HG03064 (cell line): ENCODE results near the gene LAX1.
"Not testable (repeated sequence)": the region's sequence is repeated elsewhere in the genome, so short reads cannot be mapped to it uniquely, and the experiment has no call there.

Experiments used
- ATAC-seq: cut with Tn5 transposase; IDR thresholded peaks from one replicate; pipeline ENCODE4 v1.9.1; 2021; ENCODE audit warnings: low read depth; ENCODE audit not compliant: unreplicated experiment

LAX1 gene

DNA sequence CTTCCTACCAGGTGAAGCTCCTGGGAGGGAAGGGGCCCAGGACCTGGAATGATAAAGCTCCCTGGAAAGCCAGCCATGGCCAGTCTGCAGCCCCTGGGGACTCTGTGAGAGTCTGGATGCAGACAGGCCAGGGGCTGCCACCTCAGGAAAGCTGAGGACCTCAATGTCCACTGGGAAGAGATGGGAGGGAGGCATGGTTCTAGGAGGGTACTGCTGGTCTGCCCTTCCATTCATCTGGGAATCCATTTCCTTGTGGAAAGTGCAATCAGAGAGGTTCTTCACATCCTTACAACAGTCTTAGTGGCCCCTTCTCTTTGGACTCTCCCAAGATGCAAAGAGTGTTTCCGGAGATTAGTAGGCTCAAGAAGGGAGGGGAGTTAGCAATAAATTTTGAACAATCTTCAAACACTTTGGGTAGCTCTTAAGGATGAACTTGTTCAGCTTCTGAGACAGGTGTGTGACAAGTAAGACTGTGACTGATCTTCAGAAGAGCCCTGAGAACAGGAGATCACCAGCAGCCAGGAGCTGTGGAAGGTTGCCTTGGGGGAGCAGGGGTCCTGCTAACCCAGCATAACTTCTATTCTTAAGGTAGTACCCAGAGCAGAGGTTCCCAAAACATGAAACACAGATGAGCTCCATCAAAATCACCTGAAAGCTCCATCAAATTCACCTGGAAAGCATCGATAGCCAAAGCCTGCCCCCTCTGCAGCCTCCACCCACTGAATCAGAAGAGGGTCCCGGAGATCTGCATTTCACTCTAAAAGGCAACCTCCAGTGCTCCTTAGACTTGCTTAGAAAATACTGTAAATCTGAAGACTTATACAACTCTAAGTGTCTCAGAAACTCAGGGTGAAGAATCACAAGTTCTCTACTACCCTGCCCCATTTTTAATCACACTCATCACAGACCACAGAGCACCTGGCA lies 616 bp upstream of the LAX1 start:
- no peak for ATAC-seq

DNA sequence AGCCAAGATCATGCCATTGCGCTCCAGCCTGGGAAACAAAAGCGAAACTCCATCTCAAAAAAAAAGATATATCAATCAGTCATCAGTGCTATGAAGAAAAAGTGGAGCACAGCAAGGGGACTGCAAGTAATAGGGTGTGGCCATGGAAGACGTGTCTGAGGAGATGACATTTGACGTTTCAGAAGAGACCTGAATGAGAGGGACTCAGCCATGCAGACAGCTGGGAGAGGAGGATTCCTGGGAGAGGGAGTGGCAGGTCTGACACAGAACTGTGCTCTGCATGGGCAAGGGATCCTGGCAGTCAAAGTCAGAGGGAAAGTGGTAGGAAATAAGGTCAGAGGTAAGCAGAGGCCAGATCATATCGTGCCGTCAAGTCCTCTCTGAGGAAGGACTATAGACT lies 3.3 kb downstream of the LAX1 start:
- ATAC-seq, result no peak

DNA sequence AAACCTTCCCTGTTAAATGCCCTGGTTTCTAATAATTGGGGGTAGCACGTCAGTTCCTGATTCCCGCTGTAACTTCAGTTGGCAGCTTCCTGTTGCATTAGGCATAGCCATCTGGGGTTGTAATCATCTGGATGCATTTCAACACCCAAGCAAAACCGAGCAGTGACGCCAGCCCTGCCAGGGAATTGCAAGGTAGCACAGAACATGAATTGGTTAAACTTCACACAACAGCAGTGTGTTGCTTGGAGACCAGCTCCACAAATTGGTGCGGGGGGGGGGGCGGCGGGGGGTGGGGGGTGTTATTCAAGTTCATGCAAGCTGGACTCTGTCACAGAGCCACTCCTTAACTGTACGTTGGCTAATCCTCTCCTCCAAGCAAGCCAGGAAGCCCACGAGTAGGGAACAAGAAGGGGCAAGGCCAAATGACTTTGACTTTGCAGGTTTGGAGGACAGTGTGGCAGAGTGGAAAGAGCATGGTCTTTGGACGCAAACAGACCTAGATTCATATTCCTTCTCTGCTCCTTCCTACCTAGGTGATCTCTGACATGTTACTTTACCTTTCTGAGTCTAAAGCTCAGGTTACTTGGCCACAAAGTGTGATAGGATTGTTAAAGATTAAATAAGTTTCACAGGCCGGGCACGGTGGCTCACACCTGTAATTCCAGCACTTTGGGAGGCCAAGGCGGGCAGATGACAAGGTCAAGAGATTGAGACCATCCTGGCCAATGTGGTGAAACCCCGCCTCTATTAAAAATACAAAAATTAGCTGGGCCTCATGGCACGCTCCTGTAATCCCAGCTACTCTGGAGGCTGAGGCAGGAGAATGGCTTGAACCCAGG lies 4.7 kb downstream of the LAX1 start:
- no peak for ATAC-seq

DNA sequence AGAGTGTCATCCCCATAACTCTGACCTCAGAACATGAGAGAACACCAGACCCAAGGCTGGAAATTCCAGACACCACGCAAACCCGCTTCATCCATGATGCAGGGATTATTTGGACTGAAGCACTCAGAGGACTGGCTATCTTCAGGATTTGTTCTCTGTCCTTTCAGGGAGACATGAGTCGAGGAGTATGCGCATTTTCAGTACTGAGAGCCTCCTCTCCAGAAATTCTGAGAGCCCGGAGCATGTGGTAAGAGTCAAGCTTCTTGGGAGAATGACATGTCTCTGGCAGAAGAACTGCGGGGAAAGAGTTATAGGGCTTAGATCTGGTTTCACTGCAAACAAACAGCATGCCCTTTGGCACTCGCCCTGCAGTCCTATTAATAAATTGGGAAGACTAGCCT lies 6.9 kb downstream of the LAX1 start:
- ATAC-seq, result no peak

DNA sequence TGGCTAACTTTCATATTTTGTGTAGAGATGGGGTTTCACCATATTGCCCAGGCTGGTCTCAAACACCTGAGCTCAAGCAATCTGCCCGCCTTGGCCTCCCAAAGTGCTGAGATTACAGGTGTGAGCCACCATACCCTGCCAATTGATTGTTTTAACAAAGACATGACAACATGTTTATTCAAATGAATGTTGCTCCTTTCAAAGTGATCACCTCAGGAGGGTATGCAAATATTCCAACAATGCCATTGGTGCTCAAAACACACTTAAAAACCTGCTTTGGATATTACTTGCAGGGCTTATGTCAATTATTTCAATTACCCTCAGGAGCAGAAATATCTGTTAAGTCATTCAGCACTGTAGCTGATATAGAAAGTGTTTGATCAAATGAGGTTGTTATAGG lies 7.9 kb downstream of the LAX1 start:
- no peak for ATAC-seq

DNA sequence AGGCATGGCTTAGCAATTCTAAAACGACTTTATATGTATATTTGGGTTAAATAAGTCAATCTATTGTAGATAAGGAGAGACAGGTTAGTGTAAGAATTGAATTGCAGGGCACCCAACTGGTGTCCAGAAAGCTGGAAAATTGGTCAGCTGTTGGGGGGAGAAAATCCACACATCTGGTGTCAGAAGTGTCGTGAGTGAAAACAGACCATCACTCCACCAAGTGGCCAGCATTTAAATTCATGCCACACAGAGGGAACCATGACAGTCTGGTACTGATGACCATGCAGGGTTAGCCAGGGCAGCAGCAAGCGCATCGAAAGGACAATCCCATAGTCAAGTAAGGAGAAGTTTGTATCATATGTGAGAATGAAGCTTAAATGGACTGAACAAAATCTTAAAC lies 11.7 kb downstream of the LAX1 start:
- ATAC-seq, result no peak

DNA sequence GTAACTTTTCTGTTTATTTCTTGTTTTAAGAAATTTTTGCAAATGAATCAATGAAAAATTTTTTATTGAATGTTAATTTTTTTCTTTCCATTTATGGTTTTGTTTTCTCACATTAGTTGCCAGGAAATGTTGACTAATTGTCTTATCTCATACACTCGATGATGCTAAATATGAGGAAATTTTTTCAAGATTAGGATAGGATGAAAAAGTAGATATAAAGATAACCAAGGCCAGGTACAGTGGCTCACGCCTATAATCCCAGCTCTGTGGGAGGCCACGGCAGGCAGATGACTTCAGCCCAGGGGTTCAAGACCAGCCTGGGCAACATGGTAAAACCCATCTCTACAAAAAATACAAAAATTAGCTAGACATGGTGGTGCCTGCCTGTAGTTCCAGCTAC lies 12.6 kb downstream of the LAX1 start:
- no peak for ATAC-seq

DNA sequence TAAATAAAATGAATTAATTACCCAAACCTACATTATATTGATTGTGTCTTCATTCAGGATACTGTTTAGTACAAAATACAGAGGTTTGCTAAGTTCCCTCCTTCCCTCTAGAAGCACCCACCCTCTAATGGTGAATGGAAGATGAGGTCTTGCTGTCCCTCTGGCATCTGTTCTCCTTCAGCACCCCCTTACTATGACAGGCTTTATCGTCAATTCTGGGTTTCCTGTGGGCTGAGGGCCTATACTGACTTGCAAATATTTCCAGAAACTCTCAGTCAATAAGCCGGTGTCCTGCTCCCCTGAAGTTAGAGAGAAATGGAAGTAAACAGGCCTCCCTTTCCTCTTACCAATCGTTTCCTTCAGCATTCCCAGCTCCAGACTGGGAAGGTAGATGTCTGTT lies 13.2 kb downstream of the LAX1 start:
- ATAC-seq, result no peak

DNA sequence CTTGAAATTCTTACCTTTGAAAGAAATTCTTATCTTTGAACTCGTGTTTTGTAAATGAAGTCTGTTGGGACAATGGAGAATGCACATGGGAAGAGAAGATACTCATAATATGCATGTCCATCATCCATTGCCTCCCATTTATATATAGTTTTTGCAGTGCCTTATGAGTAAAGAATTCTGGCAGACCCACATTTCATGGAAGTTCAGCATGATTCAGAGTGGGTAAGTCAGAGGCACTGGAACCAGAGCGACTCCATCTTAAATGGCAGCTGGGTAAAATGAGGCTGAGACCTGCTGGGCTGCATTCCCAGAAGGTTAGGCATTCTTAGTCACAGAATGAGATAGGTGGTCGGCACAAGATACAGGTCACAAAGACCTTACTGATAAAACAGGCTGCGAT lies 13.8 kb downstream of the LAX1 start:
- ATAC-seq, result no peak

DNA sequence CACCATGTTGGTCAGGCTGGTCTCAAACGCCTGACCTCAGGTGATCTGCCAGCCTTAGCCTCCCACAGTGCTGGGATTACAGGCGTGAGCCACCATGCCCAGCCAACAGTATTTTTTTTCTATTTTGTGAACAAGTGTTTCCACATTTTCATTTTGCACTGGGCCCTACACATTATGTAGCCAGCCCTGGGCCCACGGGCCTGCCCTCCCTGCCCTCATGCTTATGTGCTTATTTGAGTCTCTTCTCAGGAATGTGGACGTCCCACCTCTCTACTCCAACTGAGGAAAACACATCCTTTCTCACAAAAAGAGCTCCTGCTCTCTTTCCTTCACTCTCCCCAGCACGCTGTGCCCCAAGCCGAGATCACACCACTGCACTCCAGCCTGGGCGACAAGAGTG lies 17.0 kb downstream of the LAX1 start:
- no peak for ATAC-seq

DNA sequence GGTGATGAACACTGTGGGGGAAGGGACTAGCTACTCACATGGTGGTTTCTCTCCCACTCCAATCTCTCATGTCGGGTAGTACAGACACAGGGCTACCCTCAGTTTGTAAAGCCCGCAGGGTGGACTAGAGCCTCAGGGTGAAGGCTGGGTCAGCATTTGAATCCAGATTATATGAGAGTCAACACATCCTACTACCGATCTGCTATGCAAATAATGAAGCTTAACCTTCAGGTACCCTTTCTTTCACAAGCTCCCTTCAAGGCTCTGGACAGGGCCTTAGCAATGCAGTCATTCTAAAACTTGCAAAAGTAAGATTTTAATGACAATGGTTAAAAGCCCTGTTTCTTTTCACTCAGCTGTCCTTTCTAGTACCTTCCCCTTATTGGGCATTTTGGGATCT lies 25.0 kb downstream of the LAX1 start:
- no peak for ATAC-seq

DNA sequence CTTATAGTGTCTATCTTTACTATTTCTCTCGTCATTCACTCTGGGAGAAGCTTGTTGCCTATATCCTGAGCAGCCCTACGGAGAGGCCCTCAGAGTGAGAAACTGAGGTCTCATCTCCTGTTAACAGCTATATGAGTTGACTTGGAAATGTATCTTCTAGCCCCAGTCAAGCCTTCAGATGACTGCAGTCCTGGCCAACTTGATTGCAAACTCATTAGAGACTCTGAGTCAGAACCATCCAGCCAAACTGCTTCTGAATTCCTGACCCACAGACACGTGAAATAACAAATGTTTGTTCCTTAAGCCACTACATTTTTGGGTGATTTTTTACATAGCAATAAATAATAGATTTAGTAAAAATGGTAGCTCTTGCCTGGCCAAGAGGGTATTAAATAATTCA lies 26.5 kb downstream of the LAX1 start:
- ATAC-seq, result no peak

DNA sequence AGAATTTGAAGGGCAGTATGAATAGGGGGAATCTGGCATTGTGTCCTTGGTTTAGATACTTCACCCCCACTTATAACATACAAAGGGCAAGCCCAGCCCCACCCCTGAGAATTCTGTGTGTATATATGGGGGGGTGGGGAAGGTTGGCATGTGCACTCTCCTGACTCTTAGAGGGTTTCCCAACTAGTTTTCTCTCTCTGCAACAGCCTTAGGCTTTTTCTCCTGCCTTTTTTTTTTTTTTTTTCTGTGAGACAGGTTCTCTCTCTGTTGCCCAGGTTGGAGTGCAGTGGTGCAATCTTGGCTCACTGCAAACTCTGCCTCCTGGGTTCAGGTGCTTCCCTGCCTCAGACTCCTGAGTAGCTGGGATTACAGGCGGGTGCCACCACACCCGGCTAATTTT lies 27.5 kb downstream of the LAX1 start:
- no peak for ATAC-seq

DNA sequence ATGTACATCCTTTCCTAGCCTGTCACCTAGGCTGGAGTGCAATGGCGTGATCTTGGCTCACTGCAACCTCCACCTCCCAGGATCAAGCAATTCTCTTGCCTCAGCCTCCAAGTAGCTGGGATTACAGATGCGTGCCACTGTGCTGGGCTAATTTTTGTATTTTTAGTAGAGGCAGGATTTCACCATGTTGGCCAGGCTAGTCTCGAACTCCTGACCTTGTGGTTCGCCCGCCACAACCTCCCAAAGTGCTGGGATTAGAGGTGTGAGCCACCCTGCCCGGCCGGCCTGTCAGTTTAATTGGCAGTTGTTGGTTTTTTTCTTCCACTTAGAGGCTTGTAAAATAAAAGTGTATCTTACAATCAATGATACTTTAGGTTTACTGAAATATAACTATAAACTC lies 28.6 kb downstream of the LAX1 start:
- not testable (repeated sequence) for ATAC-seq

DNA sequence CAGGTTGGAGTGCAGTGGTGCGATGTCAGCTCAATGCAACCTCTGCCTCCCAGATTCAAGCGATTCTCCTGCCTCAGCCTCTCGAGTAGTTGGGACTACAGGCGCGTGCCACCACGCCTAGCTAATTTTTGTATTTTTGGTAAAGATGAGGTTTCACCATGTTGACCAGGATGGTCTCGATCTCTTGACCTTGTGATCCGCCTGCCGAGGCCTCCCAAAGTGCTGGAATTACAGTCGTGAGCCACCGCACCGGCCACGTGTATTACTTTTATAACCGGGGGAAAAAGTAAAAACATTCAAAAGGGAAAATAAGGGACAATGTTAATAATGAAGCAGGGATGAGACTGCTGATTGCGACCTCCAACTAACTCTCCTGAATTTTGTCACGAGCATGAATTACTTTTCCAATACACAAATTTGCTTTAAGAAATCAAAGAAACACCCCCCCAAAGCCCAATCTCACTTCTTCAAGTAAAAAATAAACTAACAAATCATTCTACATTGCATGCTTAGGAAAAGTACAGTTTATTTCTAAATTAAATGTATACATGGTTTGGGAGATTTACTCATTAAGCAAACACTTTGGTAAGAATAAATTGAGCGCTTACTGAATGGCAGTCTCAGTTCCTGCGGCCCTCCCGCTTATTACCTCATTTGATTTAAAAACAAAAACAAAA lies 29.9 kb downstream of the LAX1 start:
- no peak for ATAC-seq

DNA sequence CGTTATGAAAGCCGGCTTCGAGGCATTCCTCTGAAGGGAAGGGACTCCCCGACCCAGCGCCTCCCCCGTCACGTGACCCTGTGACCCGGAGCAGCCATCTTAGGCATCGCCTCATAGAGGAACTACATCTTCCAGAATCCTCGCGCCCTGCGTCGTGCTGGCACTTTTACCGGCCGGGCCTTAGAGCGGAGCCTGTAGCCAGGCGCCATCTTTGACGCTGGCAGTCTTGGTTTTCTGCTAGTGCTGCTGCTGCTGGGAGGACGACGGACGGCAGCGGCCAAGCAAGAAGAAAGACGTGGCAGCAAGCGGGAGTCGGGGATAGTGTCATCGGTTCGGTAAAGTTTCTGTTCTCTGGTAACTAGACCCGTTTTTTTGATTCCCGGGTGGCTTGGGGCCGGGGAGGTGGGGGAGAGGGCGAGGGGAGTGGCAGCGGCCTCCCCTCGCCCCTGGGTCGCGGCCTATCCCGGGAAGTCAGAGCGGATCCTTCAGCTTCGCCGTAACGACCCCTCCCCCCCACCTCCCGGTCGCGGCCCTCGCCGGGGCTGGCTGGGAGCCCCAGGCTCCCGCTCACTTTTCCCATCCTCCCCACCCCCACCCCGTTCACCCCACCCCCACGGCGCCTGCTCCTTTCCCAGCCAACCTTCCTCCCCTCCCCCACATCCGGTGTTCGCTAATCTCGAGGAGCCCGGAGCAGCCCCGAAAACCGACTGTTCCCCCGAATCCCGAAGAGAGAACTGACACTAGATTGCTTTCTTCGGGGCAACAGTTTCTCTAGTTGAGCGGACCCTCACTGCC lies 30.7 kb downstream of the LAX1 start, which contains the start of the genes ZBED6 and ZC3H11A:
ZBED6 (plus strand) TSS at position 183 of the 795 bp plus-strand sequence. CDS start 1,900 bp downstream, outside the sequence.
ZC3H11A (plus strand) TSS at position 183 of the 795 bp plus-strand sequence. CDS start 21,448 bp downstream, outside the sequence.
- ATAC-seq, result peak; percentile 94

DNA sequence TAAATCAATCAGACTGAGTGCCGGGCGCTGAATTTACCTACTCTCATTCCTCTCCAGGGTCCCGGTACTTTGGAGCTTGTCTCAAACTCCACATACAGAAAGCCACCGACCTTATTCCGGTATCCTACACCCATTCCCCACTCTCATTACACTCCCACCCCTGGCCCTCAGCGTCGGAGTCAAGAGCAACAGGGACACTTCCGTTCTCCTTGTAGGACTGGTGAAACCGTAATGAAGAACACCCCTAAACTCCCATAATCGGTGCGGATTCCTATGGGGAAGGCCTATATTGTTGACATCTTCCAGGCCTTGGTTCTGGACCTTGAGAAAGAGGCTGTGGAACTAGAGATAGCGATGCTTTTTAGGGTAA lies 31.2 kb downstream of the LAX1 start:
- no peak for ATAC-seq

DNA sequence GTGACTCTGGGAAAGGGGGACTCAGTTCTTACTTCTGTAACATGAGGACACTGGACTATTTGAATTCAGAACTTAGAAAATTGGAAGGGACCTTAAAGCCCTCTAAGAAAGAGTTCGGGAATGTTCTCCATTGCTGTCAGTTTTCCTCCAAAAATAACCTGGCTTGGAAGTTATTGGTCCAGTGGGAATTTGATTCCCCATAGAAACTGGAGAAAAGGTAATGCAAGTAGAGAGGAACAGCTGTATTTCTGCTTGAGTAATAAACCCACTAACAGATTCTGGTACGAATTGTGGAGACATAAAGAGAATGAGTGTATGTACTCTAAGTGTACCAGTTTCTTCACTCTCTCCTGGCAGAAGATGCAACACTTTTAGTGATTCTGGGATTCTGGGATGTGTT lies 32.2 kb downstream of the LAX1 start:
- ATAC-seq, result no peak

DNA sequence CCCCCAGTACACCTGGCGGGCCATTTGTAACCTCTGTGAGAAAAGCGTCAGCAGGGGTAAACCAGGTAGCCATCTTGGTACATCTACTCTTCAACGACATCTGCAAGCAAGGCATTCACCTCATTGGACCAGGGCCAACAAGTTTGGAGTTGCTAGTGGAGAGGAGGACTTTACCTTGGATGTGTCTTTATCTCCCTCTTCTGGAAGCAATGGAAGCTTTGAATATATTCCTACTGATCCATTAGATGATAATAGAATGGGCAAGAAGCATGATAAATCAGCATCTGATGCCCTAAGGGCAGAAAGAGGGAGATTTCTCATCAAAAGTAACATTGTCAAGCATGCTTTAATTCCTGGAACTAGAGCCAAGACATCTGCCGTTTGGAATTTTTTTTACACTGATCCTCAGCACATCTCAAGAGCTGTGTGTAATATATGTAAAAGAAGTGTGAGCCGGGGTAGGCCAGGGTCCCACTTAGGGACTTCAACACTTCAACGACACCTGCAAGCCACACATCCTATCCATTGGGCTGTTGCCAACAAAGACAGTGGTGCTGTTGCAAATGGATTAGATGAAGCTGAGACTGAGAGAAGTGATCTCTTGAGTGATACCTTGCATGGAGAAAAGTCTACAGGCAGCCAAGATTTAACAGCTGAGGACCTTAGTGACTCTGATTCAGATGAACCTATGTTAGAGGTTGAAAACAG lies 33.1 kb downstream of the LAX1 start:
- no peak for ATAC-seq

DNA sequence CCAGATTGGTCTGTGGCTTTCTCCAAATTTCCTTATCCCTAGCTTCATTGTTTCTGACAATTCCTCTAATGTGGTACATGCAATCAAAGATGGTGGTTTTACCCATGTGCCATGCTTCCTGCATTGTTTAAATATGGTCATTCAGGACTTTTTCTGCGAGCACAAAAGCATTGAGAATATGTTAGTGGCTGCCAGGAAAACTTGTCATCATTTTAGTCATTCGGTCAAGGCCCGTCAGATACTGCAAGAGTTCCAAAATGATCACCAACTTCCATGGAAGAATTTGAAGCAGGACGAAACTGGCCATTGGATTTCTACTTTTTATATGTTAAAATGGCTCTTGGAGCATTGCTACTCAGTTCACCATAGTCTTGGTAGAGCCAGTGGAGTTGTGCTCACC lies 34.2 kb downstream of the LAX1 start:
- no peak for ATAC-seq
